Retinal pigment epithelial cell (primary cell): ENCODE measurements around the gene ATP2B2.

Experiments
- DNase-seq: peaks from one replicate; pipeline ENCODE4 v3.0.0-alpha.2; 2010; ENCODE audit warnings: low read depth
- H3K4me3 ChIP-seq: 2 replicates; pipeline ENCODE4 v1.5.1; 2011; ENCODE audit warnings: mild to moderate bottlenecking, low read length, control low read depth, moderate library complexity
- CTCF ChIP-seq: conservative IDR thresholded peaks from 2 replicates; pipeline ENCODE4 v1.5.1; 2011; ENCODE audit warnings: low read depth, low read length, control low read depth, inconsistent platforms

ATP2B2 gene

DNA sequence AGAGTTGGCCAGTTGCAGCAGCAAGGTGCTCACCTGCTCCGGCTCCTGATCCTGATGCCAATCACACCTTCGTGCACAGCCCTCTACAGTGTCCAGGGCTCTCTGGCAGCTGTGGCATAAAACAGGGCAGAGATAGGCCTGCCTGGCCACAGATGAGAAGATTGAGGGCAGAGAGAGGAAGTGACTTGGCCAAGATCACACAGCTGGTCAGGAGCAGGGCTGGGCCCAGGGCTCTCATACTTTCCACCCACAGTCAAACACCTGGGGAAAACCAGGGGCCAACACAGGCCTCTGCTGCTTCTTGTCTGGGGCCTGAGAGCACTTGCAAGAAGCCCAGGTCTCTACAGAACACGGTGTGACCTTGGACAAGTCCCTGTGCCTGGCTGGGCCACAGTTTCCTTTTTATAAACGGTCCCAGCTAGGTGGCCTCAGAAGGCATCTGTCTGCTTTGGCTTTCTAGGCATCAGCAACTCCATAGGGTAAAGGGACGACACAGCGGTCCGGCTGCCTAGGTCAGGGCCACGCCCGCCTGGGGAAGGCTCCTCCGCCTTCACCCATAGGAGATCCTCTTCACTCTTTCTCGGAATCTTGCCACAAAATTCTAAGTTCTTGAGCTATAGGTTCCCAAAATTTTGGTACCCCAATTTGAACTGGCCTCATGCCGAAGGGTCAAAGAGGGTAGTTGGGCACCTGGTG, 3.1 kb downstream of the ATP2B2 start:
- no peak for DNase-seq
- TF ChIP-seq CTCF, result no peak
- H3K4me3 ChIP-seq, result no peak overlapping the region

- no peak overlapping the region for H3K4me3 ChIP-seq
- TF ChIP-seq CTCF, result no peak
- no peak for DNase-seq
Observed at GRCh38 chr3:10501664-10502052, 3.7 kb downstream of the ATP2B2 start.

DNA sequence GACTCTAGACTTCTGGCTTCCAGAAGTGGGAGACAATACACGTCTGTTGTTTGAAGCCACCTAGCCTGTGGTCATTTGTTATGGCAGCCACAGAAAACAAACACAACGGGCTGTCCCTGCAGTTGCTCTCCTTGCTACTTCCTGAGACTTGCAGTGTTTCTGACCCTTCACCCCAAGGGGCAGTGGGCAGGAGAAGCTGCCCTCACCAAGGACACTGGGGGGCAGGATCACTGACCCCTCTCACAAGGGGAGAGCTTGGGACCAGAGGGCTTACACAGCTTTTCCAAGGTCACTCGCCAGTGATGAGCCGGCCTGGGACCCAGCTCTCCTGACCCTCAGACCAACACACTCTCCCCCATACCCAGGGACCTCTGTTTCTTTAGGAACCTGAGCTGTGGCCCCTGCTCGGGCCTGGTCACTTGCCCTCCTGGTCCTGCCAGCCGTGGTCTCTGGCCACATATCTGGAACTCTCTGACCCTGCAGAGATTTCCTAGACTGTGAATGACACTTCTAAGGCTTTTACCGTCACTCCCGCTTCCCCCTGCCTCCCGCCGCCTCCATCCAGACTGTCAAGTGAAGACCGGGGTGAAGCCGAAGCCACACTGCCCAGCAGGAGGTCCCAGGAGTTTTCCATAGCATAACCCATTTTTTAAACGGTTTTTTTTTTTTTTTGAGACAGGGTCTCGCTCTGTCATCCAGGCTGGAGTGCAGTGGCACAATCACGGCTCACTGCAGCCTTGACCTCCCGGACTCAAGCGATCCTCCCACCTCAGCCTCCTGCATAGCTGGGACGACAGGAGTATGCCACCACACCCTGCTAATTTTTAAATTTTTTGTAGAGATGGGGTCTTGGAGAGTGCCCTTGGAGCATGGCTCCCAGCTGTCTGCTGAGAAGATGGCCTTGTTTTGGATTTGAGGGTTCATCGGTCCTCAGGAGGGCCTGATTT, 4.4 kb downstream of the ATP2B2 start:
- no peak for DNase-seq
- TF ChIP-seq CTCF, result no peak
- H3K4me3 ChIP-seq, result no peak overlapping the region

DNA sequence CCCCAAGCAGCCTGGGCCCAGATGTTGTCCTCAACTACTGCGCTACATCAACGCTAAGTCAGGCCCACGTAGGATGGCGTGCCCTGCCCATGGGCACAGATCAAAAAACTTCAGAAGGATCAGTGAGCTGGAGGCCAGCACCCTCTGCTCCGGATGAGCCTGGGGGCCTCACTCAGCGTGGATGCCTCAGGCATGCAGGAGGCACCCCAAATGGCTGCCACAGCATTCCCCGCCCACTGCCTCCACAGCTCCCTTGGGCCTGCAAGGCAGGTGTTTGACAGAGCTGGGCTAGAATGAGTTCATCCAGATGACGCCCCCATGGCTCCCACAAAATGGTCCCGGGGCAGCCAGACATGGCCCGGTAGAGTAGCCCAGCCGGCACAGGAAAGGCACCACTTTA, 7.1 kb downstream of the ATP2B2 start:
- no peak for TF ChIP-seq CTCF
- no peak for DNase-seq
- H3K4me3 ChIP-seq, result no peak overlapping the region

GRCh38 chr3:10497439-10497838, 7.9 kb downstream of the ATP2B2 start:
- DNase-seq, result no peak
- H3K4me3 ChIP-seq, result no peak overlapping the region
- TF ChIP-seq CTCF, result no peak

DNA sequence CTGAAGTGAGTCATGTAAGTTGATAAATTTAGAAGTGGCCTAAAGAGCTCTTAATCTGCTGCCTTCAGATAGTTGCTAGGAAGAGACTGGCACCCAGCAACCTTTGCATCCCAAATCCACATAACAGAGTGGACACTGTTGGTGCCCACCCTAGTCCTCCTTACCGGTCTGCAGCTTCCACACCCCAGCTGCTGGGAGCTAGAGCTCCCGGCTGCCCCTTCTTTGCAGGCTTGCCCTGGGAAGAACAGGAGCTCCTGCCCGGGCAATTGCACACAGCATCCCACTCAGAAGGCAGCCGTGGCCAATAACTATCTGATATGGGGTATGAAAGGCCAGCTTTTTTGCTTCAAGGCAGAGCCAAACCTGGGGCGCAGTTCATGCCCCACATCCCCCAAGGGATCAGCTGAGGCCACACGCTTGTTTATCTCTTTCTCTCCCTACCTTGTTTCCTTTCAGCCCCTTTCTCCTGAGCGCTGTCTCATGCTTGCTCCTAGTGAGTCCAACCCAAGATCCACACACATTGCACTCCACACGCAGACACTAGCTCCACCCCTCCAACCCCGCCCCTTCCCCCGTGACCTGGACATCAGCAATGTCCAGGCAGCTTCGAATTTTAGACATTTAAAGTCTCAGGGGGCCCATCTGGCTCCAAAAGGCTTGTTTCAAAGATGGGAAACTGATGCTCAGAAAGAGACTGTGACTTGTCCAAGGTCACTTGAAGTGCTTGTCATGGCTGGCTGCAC, 9.1 kb downstream of the ATP2B2 start:
- TF ChIP-seq CTCF, result no peak
- no peak for DNase-seq
- no peak overlapping the region for H3K4me3 ChIP-seq
